Left ventricle myocardium inferior (tissue), 1 donor: ENCODE results near the gene BMPR1B. TPM values are rescaled to one million over a fixed set of nuclear protein-coding genes. Genes with fewer than 3 reads are reported as not detected.

Source experiments
- DNase-seq: peaks from one replicate; pipeline ENCODE4 v3.0.0-alpha.2; 2020
- H3K27ac ChIP-seq: fragments of 200-600 bp; replicated peaks from 2 replicates; pipeline ENCODE4 v1.8.0; 2021
- H3K27me3 ChIP-seq: fragments of 200-600 bp; 2 replicates; pipeline ENCODE4 v1.8.0; 2021; ENCODE audit warnings: low read depth
- H3K36me3 ChIP-seq: fragments of 200-600 bp; 2 replicates; pipeline ENCODE4 v1.8.0; 2021
- H3K4me1 ChIP-seq: fragments of 200-600 bp; 2 replicates; pipeline ENCODE4 v1.8.0; 2021
- H3K4me3 ChIP-seq: fragments of 200-600 bp; 2 replicates; pipeline ENCODE4 v1.8.0; 2021; ENCODE audit warnings: mild to moderate bottlenecking, moderate library complexity
- H3K9me3 ChIP-seq: fragments of 200-600 bp; replicated peaks from 2 replicates; pipeline ENCODE4 v1.8.0; 2021
- CTCF ChIP-seq: fragments of 200-600 bp; IDR thresholded peaks from 2 replicates; pipeline ENCODE4 v1.8.0; 2021; ENCODE audit warnings: antibody characterized with exemption, mild to moderate bottlenecking, borderline replicate concordance
- intact Hi-C: fragments of 100-400 bp; cut with micrococcal nuclease; formaldehyde crosslinking; loops from one replicate; pipeline ENCODE4 v1.11.0; 2022
- total RNA-seq: library from RNA; stranded (reverse); fragmentation: NEBNext Ultra II Directional; extraction: Animal tissue kit (Norgen Biotek cat#: 25700); gene quantifications from one replicate; pipeline ENCODE4 v1.2.1, GENCODE V29; 2021
- donor health status: DM: no; HTN: yes; CAD: no; lungs with severe emphysema.

The BMPR1B gene
- total RNA-seq, 1 donor from 2014 or later: 3.0 TPM

GRCh38 chr4:94758141-94758699 is 465 bp downstream of the BMPR1B start:
- no peaks in the 10 kb centered on the region for H3K9me3 ChIP-seq
- peaks cover 80% of the 10 kb centered on the region for H3K27me3 ChIP-seq
- no peak for TF ChIP-seq CTCF
- no peak for DNase-seq
- peak overlapping the region; percentile 68 for H3K4me3 ChIP-seq
- peaks cover 12% of the 10 kb centered on the region for H3K4me1 ChIP-seq
- no peaks in the 10 kb centered on the region for H3K36me3 ChIP-seq
- intact Hi-C loops: no loop called here
- H3K27ac ChIP-seq: no peak overlapping the region

- Histone ChIP-seq H3K4me3 (peak overlapping the region; percentile 68), H3K27ac (no peak overlapping the region), H3K4me1 (peaks cover 12% of the 10 kb centered on the region), H3K36me3 (no peaks in the 10 kb centered on the region), H3K27me3 (peaks cover 74% of the 10 kb centered on the region), H3K9me3 (no peaks in the 10 kb centered on the region)
- intact Hi-C loops: no loop called here
- DNase-seq: no peak
- TF ChIP-seq CTCF: no peak
Observed at GRCh38 chr4:94758700-94759399, 1.1 kb downstream of the BMPR1B start.

- Histone ChIP-seq H3K27ac (no peak overlapping the region), H3K9me3 (no peaks in the 10 kb centered on the region), H3K27me3 (peaks cover 73% of the 10 kb centered on the region), H3K36me3 (no peaks in the 10 kb centered on the region), H3K4me1 (peaks cover 12% of the 10 kb centered on the region), H3K4me3 (no peak overlapping the region)
- no peak for TF ChIP-seq CTCF
- no peak for DNase-seq
- intact Hi-C loops: no loop called here
Observed at GRCh38 chr4:94759767-94760211, 2.0 kb downstream of the BMPR1B start.

GRCh38 chr4:94762326-94762725 is 4.6 kb downstream of the BMPR1B start:
- Histone ChIP-seq H3K9me3 (no peaks in the 10 kb centered on the region), H3K27ac (no peak overlapping the region), H3K27me3 (peaks cover 53% of the 10 kb centered on the region), H3K4me1 (peaks cover 9% of the 10 kb centered on the region), H3K36me3 (no peaks in the 10 kb centered on the region), H3K4me3 (no peak overlapping the region)
- no peak for TF ChIP-seq CTCF
- no peak for DNase-seq
- intact Hi-C loops: no loop called here

- no peaks in the 10 kb centered on the region for H3K9me3 ChIP-seq
- DNase-seq: no peak
- H3K36me3 ChIP-seq: no peaks in the 10 kb centered on the region
- H3K4me3 ChIP-seq: no peak overlapping the region
- intact Hi-C loops: no loop called here
- H3K27me3 ChIP-seq: peaks cover 54% of the 10 kb centered on the region
- peaks cover 6% of the 10 kb centered on the region for H3K4me1 ChIP-seq
- no peak for TF ChIP-seq CTCF
- H3K27ac ChIP-seq: no peak overlapping the region
Observed at GRCh38 chr4:94763005-94763404, 5.2 kb downstream of the BMPR1B start.
